ENCODE measurements around the gene SORT1.

GRCh38 chr1:109293026-109293425 is 104.7 kb downstream of the SORT1 start:
- TF ChIP-seq CTCF (IDR thresholded peaks at IDR 0.05 in 8 of 11, conservative IDR thresholded peaks at IDR 0.05 in 3 of 11), result no peak
- TF ChIP-seq POLR2A (IDR thresholded peaks at IDR 0.05), result no peak
